ENCODE results near the gene NRN1L.

DNA sequence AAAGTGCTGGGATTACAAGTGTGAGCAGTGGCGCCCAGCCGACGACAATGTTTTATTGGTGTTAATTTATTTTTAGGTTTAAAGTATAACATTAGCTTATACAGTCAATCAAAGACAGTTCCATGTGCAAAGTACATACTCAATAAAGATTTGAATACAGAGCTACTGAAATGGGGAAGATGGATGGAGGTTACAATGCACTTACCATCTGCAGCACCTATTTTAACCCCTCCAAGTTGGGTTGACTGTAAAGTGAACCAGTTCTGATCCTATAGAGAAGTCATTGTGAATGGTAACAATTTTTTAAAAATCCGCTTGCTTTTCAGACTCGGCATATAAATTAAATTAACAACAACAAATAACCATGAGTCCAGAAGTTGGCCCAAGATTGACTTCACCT, 7.7 kb downstream of the NRN1L start:
- TF ChIP-seq, protein P1, sequence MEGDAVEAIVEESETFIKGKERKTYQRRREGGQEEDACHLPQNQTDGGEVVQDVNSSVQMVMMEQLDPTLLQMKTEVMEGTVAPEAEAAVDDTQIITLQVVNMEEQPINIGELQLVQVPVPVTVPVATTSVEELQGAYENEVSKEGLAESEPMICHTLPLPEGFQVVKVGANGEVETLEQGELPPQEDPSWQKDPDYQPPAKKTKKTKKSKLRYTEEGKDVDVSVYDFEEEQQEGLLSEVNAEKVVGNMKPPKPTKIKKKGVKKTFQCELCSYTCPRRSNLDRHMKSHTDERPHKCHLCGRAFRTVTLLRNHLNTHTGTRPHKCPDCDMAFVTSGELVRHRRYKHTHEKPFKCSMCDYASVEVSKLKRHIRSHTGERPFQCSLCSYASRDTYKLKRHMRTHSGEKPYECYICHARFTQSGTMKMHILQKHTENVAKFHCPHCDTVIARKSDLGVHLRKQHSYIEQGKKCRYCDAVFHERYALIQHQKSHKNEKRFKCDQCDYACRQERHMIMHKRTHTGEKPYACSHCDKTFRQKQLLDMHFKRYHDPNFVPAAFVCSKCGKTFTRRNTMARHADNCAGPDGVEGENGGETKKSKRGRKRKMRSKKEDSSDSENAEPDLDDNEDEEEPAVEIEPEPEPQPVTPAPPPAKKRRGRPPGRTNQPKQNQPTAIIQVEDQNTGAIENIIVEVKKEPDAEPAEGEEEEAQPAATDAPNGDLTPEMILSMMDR (IDR thresholded peaks at IDR 0.05), result no peak
- TF ChIP-seq POLR2AphosphoS5 (IDR thresholded peaks at IDR 0.05), result no peak

Measured in gastroesophageal sphincter (tissue), 3 donors.